Measurements from ENCODE around the gene FLACC1.
"Not testable (repeated sequence)": the region's sequence is repeated elsewhere in the genome, so short reads cannot be mapped to it uniquely, and the experiment has no call there.

The FLACC1 gene

DNA sequence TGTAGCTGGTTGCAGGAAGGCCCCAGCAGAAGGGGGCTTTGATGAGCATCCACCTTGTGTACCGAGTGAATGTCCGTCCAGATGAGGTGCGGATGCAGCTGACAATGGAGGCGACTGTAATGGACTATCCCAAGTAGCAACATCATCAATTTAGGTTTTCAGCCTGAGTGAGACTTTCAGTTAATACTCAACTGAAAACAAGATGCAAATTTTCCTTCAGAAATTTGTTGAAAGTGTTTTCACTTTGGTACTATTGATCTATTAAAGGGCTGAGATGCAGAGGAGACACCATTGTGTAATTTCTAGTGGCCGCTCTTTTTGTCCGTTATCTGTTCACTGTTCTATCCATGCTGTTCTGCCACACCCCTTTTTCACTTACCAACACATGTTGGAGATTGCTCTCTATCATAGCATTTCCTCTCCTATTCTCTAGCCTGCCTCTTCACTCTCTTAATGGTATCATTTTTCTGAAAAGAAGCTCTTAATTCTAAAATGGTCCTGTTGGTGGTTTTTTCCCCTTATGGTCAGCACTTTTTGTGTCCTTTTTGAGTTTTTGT, 108.8 kb downstream of the FLACC1 start:
- DNase-seq = no peak

DNA sequence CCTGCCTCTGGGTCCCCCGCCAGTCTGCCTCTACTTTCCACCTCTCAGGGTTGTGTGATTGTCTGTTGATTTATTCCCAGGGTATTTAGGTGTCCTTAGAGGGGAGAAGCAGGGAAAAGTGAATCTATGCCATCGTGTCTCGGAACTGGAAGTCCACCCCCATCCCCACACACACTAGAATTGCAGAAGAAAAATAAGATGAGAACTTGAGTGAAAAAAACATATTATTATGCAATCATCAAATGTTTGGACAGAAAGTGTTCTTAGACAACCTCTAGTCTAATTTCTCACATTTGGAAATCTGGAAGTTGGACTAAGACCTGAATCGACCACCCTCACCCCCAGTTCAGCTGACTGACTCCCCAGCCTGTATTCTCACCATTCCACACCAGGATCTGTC, 110.9 kb downstream of the FLACC1 start:
- no peak for DNase-seq

DNA sequence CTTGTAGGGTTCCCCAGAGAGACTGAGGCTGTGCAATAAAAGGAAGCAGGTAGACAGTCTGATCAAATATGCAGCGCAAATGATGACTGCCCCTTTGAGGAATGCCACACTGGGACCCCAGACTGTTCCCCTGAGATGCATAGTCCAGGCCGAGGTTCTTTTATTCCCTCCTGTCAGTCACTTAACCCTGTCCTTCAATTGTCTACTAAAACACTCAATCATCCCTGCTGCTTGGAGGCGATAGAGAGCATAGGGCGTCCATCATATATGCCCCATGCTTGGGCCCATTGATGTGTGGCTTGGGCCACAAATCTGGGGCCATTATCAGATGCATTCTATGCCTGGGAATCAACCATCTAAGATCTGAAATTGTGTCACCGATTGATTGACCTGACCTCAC, 112.3 kb downstream of the FLACC1 start:
- no peak for DNase-seq

GRCh38 chr2:201242571-201243277, 114.4 kb downstream of the FLACC1 start:
- DNase-seq = no peak

GRCh38 chr2:201239167-201239935, 117.8 kb downstream of the FLACC1 start:
- DNase-seq = not testable (repeated sequence)
